ENCODE data around the gene DDX41.

The DDX41 gene

GRCh38 chr5:177467436-177467835 is 49.3 kb downstream of the DDX41 start:
- no peak for DNase-seq

- no peak for DNase-seq
Measured at GRCh38 chr5:177466861-177467260, 49.9 kb downstream of the DDX41 start.

GRCh38 chr5:177465044-177465443 is 51.7 kb downstream of the DDX41 start:
- no peak for DNase-seq

DNA sequence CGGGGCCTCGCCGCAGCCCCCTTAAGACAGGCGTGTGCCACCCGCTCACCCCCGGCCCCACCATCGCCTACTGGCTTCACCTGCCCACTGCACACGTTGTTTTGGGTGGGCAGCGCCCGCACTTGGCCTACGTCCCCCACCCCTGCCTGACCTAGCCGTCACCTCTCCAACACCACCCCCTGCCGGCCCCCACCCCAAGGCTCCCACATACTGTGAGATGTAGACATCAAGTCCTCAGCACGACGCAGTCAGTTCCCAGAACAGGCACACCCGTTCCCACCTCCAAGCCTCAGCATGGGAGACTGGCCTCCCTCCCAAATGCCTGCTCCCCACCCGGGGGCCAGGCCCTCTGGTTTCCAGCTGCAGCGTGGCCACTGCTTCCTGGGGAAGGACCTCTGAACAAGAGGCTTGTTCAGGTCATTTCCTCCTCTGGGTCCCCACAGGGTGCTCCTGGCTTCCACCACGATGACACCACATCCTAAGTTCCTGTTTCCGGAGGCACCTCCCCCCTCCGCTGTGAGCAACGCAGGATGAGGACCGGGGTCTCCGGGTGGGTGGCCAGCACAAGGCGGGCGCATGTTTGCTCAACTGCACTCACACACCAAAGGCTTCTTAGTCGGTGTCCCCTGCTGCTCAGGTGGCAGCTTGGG is 54.6 kb downstream of the DDX41 start:
- DNase-seq: no peak

All from NCI-H2227 treated with DMSO at 0.1 percent for 48 hours (cell line).